ENCODE results near the gene MARF1. TPM values are rescaled to one million over a fixed set of nuclear protein-coding genes. Genes with fewer than 3 reads are reported as not detected.

The MARF1 gene
- total and polyA plus RNA-seq, 4 donors, result 7.0 to 19.8 (median 12.6) TPM

- TF ChIP-seq REST (IDR thresholded peaks at IDR 0.05), result no peak
- no peak for TF ChIP-seq RAD21 (IDR thresholded peaks at IDR 0.05)
- no peak for TF ChIP-seq RXRA (IDR thresholded peaks at IDR 0.05)
- TF ChIP-seq GABPA (IDR thresholded peaks at IDR 0.05 in 1 of 2, conservative IDR thresholded peaks at IDR 0.05 in 1 of 2), result no peak
- TF ChIP-seq HNF4A (conservative IDR thresholded peaks at IDR 0.05), result no peak
- TF ChIP-seq HNF4G (IDR thresholded peaks at IDR 0.05), result no peak
- no peak for TF ChIP-seq ATF3 (IDR thresholded peaks at IDR 0.05)
- no peak for TF ChIP-seq CTCF (IDR thresholded peaks at IDR 0.05; ENCODE audit: low read depth, low read length, missing input control)
- no peak for TF ChIP-seq ZBTB33 (IDR thresholded peaks at IDR 0.05)
- no peak for TF ChIP-seq EGR1 (IDR thresholded peaks at IDR 0.05; ENCODE audit: low read depth in 2 of 2)
- no peak for TF ChIP-seq NR2F2 (IDR thresholded peaks at IDR 0.05)
- no peak for TF ChIP-seq JUND (IDR thresholded peaks at IDR 0.05)
- no peak for TF ChIP-seq SP1 (IDR thresholded peaks at IDR 0.05)
- no peak for TF ChIP-seq YY1 (IDR thresholded peaks at IDR 0.05)
- TF ChIP-seq TAF1 (conservative IDR thresholded peaks at IDR 0.05), result no peak
- no peak for TF ChIP-seq FOXA1 (IDR thresholded peaks at IDR 0.05)
- no peak for TF ChIP-seq MAX (IDR thresholded peaks at IDR 0.05)
- TF ChIP-seq FOXA2 (IDR thresholded peaks at IDR 0.05), result no peak
- Histone ChIP-seq H3K9ac (ENCODE audit: low read depth in 1 of 2, low read length in 2 of 2) (no peak overlapping the region), H3K9me3 (ENCODE audit: control insufficient read depth in 4 of 4, low read length in 3 of 4) (no peaks in the 10 kb centered on the region), H3K27ac (ENCODE audit: low read depth in 1 of 2, low read length in 2 of 2) (no peak overlapping the region), H3K36me3 (ENCODE audit: control insufficient read depth in 4 of 4, insufficient read depth in 3 of 4, low read depth in 1 of 4, low read length in 3 of 4) (peaks cover 0 to 6% (median 2%) of the 10 kb centered on the region in 4 donors), H3K27me3 (ENCODE audit: control insufficient read depth in 4 of 4, insufficient read depth in 4 of 4, low read length in 3 of 4) (no peaks in the 10 kb centered on the region), H3K4me1 (ENCODE audit: control insufficient read depth in 4 of 4, insufficient read depth in 4 of 4, low read length in 3 of 4) (peaks cover 4 to 13% (median 10%) of the 10 kb centered on the region in 4 donors), H3K4me3 (ENCODE audit: low read depth in 1 of 3, low read length in 3 of 3) (no peak overlapping the region)
- DNase-seq (ENCODE audit: low spot score), result no peak
- WGBS, result 97% methylated on average over 5 of the region's 5 CpGs
Observed at GRCh38 chr16:15677447-15677846, 34.5 kb upstream of the MARF1 start.
